Smooth muscle cell of bladder (primary cell): ENCODE measurements around the gene PRDM16. TPM values are rescaled to one million over a fixed set of nuclear protein-coding genes. Genes with fewer than 3 reads are reported as not detected.

Experiments used
- total RNA-seq: library from RNA; depleted of rRNA; stranded (reverse); fragments of >200 nt; gene quantifications from 2 replicates; pipeline ENCODE4 v1.2.3, GENCODE V29; 2014

Gene PRDM16
- 0.85 and 1.2 TPM in 2 replicates for total RNA-seq

GRCh38 chr1:3068564-3069431 is at the start of gene PRDM16:
Gene PRDM16, plus strand, starts transcription at chr1:3069203. Its CDS starts 57 bp downstream, at chr1:3069260.

GRCh38 chr1:3021233-3021671 is 47.8 kb upstream of the PRDM16 start, which contains the start of gene ACTRT2:
Gene ACTRT2, plus strand, starts transcription at chr1:3021467. Its CDS starts 220 bp downstream, at chr1:3021687.

DNA sequence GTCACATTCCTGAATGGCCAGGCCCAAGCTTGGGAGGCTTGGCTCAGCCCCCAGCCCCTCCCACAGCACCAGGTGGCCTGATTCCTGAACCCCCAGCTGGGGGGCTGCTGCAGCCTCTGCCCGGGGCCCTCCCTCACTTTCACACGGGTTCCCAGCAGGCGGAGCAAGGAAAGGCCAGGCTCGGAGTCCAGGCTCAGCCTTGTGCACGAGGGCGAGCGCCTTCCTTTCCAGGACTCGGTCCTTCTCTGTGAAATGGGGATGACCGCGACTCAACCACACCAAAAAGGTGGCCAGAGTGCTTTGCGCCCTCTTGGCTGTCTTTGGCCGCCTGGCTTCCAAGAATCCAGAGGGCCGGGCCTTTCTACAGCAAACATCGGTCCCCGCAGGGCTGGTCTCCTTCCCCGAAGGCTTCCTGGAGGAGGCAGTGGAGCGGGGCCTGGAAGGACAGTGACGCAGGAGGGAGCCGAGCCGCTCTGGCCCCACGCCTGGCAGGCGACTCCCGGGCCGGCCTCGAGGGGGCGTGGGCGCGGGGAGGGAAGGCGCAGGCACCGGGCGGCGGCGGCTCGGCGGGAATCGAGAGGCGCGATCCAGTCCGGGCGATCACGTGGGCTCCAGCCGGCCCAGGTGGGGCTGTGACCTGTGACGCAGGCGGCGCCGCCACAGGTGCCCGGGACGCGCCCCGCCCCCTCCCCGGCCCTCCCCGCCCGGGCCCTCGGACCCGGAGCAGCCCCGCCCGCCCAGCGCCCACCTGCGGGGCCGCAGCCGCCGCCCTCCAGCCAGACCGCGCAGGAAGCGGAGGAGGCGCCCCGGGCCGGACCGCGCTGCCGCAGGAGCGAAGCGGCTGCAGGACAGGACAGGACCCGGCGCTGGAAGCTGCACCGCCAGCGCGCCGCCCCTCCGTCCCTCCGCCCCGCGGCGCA is 385.1 kb downstream of the PRDM16 start, which contains the start of gene ARHGEF16:
ARHGEF16 (plus strand) TSS at position 775 of the 920 bp plus-strand sequence. CDS start 8,420 bp downstream, outside the sequence.

Other genes with a start within 250 kb of the PRDM16 start
- not detected in 2 replicates for gene ACTRT2, start 47.7 kb upstream of the PRDM16 start, total RNA-seq